Regular cardiac myocyte (primary cell): ENCODE data around the gene TMF1. TPM values are rescaled to one million over a fixed set of nuclear protein-coding genes. Genes with fewer than 3 reads are reported as not detected.

Experiments used
- total RNA-seq: library from RNA; depleted of rRNA; stranded (reverse); fragments of >200 nt; gene quantifications from 2 replicates; pipeline ENCODE4 v1.2.3, GENCODE V29; 2014

The TMF1 gene, protein sequence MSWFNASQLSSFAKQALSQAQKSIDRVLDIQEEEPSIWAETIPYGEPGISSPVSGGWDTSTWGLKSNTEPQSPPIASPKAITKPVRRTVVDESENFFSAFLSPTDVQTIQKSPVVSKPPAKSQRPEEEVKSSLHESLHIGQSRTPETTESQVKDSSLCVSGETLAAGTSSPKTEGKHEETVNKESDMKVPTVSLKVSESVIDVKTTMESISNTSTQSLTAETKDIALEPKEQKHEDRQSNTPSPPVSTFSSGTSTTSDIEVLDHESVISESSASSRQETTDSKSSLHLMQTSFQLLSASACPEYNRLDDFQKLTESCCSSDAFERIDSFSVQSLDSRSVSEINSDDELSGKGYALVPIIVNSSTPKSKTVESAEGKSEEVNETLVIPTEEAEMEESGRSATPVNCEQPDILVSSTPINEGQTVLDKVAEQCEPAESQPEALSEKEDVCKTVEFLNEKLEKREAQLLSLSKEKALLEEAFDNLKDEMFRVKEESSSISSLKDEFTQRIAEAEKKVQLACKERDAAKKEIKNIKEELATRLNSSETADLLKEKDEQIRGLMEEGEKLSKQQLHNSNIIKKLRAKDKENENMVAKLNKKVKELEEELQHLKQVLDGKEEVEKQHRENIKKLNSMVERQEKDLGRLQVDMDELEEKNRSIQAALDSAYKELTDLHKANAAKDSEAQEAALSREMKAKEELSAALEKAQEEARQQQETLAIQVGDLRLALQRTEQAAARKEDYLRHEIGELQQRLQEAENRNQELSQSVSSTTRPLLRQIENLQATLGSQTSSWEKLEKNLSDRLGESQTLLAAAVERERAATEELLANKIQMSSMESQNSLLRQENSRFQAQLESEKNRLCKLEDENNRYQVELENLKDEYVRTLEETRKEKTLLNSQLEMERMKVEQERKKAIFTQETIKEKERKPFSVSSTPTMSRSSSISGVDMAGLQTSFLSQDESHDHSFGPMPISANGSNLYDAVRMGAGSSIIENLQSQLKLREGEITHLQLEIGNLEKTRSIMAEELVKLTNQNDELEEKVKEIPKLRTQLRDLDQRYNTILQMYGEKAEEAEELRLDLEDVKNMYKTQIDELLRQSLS
- total RNA-seq = 48.8 and 50.4 TPM in 2 replicates

DNA sequence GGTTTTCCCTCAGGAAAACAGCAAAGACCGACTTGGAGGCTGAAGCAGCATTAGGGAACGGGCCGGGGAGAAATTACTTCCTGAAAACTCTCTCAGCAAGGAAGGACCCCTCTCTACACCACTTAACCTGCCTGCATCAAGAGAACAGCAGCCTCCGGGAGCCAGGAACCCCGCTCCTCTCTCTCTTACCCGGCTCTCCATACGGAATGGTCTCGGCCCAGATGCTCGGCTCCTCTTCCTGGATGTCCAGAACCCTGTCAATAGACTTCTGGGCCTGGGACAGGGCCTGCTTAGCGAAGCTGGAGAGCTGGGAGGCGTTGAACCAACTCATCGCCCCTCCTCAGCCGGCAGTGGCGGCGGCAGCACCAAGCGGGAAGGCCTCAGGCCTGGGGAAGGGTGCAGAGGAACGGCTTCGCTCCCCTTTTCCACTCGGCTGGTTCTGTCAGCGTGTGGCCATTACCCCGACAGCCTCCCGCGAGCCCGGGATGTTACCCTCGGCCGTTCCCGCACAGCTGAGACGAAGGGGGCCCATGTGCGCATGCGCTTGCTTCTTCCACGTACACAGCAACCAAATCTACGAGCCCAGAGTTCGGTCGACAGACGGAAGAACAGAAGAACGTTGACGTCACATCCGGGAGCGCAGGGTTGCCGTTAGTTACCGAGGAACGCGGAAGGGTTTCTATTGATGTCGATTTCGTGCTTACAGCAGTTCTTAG lies at the start of gene TMF1:
Gene TMF1 (minus strand): TSS at position 578 of the 716 bp plus-strand sequence. CDS start 247 bp downstream, at position 331.

DNA sequence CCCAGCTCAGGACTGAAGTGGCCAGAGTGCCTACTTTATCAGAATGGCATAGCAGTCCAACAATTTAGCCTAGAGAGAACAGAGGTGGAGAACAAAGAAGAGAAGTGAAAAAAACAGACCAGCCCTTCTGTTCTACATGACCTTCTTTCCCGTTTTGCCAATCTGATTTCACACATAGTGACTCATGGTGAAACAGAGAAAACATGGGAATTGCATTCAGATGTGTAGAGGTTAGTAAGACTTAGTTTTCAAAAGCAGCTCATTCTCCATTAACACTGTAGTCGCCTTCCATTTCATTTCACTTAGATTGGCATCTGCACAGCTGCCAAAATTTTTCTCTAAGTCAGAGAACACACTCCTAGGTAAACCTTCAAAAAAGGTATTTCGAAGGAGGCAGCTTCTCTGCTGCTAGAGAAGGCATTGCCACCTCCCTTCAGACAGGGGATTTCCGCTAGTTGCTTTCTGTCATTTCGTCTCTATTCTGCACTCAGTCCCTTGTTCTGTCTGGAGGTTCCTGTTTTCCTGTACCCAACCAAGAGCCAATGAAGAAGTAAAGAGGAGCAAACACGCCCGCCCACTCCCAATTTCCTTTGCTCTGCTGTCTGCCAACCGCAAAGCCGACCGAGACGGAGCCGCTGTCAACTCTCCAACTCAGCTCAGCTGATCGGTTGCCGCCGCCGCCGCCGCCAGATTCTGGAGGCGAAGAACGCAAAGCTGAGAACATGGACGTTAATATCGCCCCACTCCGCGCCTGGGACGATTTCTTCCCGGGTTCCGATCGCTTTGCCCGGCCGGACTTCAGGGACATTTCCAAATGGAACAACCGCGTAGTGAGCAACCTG lies 32.4 kb upstream of the TMF1 start, which contains the start of gene ARL6IP5:
Gene ARL6IP5 (plus strand): TSS at position 612 of the 842 bp plus-strand sequence. CDS start 111 bp downstream, at position 723.

DNA sequence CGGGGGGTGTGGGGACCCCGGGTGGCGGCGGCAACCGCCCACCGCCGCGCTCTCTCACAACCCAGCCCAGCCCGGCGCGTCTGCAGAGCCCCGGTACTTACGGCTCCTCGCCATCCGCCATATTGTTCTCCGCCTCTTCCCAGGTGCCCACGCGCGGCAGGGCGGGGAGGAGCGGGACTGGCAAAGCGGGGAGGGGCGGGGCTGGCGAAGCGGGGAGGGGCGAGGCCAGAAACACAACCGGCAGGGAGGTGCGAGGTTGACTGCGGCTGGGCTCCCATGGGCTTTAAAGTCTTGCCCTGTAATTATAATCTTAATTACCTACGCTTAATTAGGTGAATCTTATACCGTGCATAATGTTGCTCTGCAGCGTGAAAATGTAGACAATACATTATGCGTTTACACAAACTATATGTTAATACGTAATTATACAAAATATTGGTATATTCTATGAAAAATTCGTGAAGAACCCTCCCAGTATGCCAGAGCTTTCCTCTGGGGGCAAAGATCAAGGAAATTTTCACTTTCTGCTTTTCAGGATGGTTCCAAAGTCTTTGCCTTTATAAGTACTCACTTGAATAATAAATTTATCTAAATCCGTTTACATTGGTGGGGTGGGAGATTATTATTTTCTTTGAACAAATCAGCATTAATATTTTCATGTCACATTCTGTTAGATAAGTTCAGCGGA lies 28.2 kb upstream of the TMF1 start, which contains the start of gene UBA3:
Gene UBA3 (minus strand): TSS at position 133 of the 688 bp plus-strand sequence. CDS start 12 bp downstream, at position 121.

DNA sequence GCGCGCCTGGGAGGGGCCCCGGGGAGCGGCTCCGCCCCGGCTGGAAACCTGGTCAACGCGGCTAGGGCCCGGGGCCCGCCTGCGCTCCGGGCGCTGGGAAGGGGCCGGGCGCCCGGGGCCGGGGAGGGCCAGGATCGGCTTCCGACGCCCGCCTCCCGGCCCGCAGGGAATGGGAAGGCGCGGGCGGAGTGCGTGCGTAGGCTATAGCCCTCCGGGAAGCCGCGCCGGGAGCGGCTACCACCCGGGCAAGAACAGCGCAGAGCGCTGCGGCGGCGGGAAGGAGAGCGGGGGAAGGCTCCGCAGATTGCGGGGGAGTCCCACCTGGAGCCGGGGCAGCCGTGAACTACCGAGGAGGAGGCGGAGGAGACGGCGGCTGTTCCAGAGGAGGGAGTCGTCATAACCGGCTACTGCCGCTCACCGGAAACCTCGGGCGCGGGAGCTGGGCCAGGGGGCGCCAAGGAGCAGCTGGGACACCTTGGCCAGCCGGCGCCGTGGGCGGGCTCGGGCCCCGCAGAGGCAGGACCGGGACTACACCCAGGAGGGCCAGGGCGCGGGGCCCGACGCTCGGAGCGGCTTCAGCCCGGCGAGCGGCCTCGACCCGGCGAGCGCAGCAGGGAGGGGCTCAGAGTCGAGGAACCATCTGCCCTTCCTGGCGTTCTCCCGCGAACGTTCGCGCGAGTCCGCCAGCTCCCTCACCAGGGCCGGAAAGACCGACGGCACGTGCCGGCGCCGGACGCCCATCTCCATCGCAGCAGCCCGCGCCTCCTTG lies 38.7 kb downstream of the TMF1 start, which contains the start of gene EOGT:
Gene EOGT (minus strand): TSS at position 432 of the 769 bp plus-strand sequence. CDS start 3,838 bp downstream, outside the sequence.

Other genes with a start within 250 kb of the TMF1 start
- gene TAFA4, start 119.8 kb downstream of the TMF1 start, total RNA-seq = not detected in 2 replicates
- gene EOGT, start 38.6 kb downstream of the TMF1 start, total RNA-seq = 33.2 and 36.6 TPM in 2 replicates
- 72.1 and 84.6 TPM in 2 replicates for gene UBA3, start 28.0 kb upstream of the TMF1 start, total RNA-seq
- gene ARL6IP5, start 32.6 kb upstream of the TMF1 start, total RNA-seq = 126 and 143 TPM in 2 replicates
- gene LMOD3, start 70.3 kb upstream of the TMF1 start, total RNA-seq = under 0.01 and 0.28 TPM in 2 replicates